Measurements from ENCODE around the gene HK3. TPM values are rescaled to one million over a fixed set of nuclear protein-coding genes. Genes with fewer than 3 reads are reported as not detected.

Gene HK3
- total and polyA plus RNA-seq, 9 of the 15 experiments (the other 6 are each of a cell fraction or from before 2014, with no cell fraction given): 0.16 TPM; not detected in 8

DNA sequence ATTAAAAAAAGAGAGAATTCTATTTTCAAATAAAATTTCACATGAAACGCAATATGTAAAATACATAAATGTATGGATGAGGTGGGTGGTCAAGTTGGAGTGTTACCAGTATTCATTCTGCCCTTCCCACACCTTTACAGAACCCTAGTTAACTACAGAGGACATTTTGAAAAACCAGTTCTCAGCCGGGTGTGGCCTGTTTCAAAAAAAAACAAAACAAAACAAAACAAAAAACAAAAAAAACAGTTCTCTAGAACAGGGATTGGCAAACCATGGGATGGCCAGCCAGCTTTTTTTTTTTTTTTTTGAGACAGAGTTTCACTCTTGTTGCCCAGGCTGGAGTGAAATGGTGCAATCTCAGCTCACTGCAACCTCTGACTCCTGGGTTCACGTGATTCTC is 28.4 kb upstream of the HK3 start:
- FAIRE-seq (no peak), ATAC-seq (no peak), DNase-seq (ENCODE audit: extremely low read depth in 1 of 4, low spot score in 3 of 4) (no peak)
- ChIA-PET CTCF (ENCODE audit: low intra/inter-chr PET ratio) (no interaction called here), POLR2A (interaction anchor here (0.7 kb wide), 1 partner anchor 94 kb away, joined by 3 read pairs; no protein-coding TSS in a partner anchor)
- H3K27me3 ChIP-seq (ENCODE audit: control insufficient read depth in 2 of 2, insufficient read depth in 2 of 2, low read length in 2 of 2): no peaks in the 10 kb centered on the region
- no peaks in the 10 kb centered on the region; the same call in 1 of the 2 replicates for H4K20me1 ChIP-seq (replicated peaks; ENCODE audit: control insufficient read depth, insufficient read depth, low read length)
- 78% methylated on average over 3 of the region's 3 CpGs for WGBS (ENCODE audit: insufficient coverage, low coverage, missing lambda C conversion rate)
- in situ Hi-C loops (cut with MboI): no loop called here
- no peaks in the 10 kb centered on the region for H3K9me1 ChIP-seq (ENCODE audit: control insufficient read depth, insufficient read depth, low read length)
- H3K79me2 ChIP-seq (ENCODE audit: control insufficient read depth, insufficient read depth, low read length): peaks cover 2% of the 10 kb centered on the region; the same call in 1 of the 3 replicates
- H3K4me3 ChIP-seq: no peak overlapping the region
- BruUV-seq (replicated peaks): no TSS peak
- intact Hi-C loops (cut with micrococcal nuclease): no loop called here
- H3K4me1 ChIP-seq (replicated peaks in 1 of 2; ENCODE audit: control insufficient read depth in 2 of 2, insufficient read depth in 2 of 2, low read length in 2 of 2): no peaks in the 10 kb centered on the region
- TF ChIP-seq ZNF23 (CRISPR knock-in tag; IDR thresholded peaks at IDR 0.05) (no peak), PML (IDR thresholded peaks at IDR 0.05; ENCODE audit: low read length) (no peak), TCF7L2 (IDR thresholded peaks at IDR 0.05; ENCODE audit: low read depth, low read length) (no peak)
- TF ChIP-seq, protein P1, sequence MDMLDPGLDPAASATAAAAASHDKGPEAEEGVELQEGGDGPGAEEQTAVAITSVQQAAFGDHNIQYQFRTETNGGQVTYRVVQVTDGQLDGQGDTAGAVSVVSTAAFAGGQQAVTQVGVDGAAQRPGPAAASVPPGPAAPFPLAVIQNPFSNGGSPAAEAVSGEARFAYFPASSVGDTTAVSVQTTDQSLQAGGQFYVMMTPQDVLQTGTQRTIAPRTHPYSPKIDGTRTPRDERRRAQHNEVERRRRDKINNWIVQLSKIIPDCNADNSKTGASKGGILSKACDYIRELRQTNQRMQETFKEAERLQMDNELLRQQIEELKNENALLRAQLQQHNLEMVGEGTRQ (CRISPR knock-in tag; IDR thresholded peaks at IDR 0.05): no peak
- TF ChIP-seq, protein P2, sequence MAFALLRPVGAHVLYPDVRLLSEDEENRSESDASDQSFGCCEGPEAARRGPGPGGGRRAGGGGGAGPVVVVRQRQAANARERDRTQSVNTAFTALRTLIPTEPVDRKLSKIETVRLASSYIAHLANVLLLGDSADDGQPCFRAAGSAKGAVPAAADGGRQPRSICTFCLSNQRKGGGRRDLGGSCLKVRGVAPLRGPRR (CRISPR knock-in tag; IDR thresholded peaks at IDR 0.05): no peak
- no peak overlapping the region for H3K27ac ChIP-seq (ENCODE audit: extremely low read depth, low read depth, low read length)
- no peak overlapping the region for H3K9ac ChIP-seq (ENCODE audit: insufficient read depth in 1 of 2, low read depth in 2 of 2, low read length in 2 of 2)
- no peak overlapping the region for H3K4me2 ChIP-seq (ENCODE audit: insufficient read depth, low read length)
- H2AFZ ChIP-seq (ENCODE audit: low read depth, low read length): no peak overlapping the region
- no peaks in the 10 kb centered on the region for H3K9me3 ChIP-seq (replicated peaks; ENCODE audit: control insufficient read depth, insufficient read depth, low read depth, low read length)
- H3K36me3 ChIP-seq (ENCODE audit: control insufficient read depth, insufficient read depth, low read length): peaks cover 38% of the 10 kb centered on the region

Measured in K562 (cell line).